ENCODE measurements around the gene ZSCAN1. TPM values are rescaled to one million over a fixed set of nuclear protein-coding genes. Genes with fewer than 3 reads are reported as not detected.

ZSCAN1 gene
- total and polyA plus RNA-seq, 2 experiments from 2014 or later, result 0.33 to 1.1 TPM

- WGBS (ENCODE audit: low lambda C conversion rate, missing lambda C conversion rate), result 99% methylated on average over 23 of the region's 23 CpGs
- H3K4me1 ChIP-seq (ENCODE audit: insufficient read depth), result no peaks in the 10 kb centered on the region
- TF ChIP-seq EZH2phosphoT487 (IDR thresholded peaks at IDR 0.05; ENCODE audit: low read depth, severe bottlenecking, unreplicated experiment) (no peak), EZH2 (IDR thresholded peaks at IDR 0.05; ENCODE audit: borderline replicate concordance) (no peak), CTCF (IDR thresholded peaks at IDR 0.05; ENCODE audit: poor library complexity) (no peak)
- H3K9me3 ChIP-seq (ENCODE audit: low read depth), result peaks cover 11% of the 10 kb centered on the region
- H3K27me3 ChIP-seq, result no peaks in the 10 kb centered on the region
- no peak overlapping the region for H3K4me2 ChIP-seq
- no peak for DNase-seq (ENCODE audit: low spot score)
- H3K27ac ChIP-seq, result no peak overlapping the region
- H2AFZ ChIP-seq, result no peak overlapping the region
- no peaks in the 10 kb centered on the region for H3K9me2 ChIP-seq (replicated peaks; ENCODE audit: insufficient read depth)
- H3K4me3 ChIP-seq, result no peak overlapping the region
- H3K36me3 ChIP-seq (replicated peaks; ENCODE audit: insufficient read depth, low read depth), result no peaks in the 10 kb centered on the region
- H3K79me2 ChIP-seq, result no peaks in the 10 kb centered on the region
- H4K20me1 ChIP-seq (ENCODE audit: insufficient read depth, poor library complexity, severe bottlenecking), result no peaks in the 10 kb centered on the region
These were observed 53.2 kb downstream of the ZSCAN1 start for GRCh38 chr19:58086825-58087710.

- no peak overlapping the region for H3K4me2 ChIP-seq
- no peak overlapping the region for H3K4me3 ChIP-seq
- WGBS (ENCODE audit: low lambda C conversion rate, missing lambda C conversion rate), result 98% methylated on average over 13 of the region's 13 CpGs
- peaks cover 7% of the 10 kb centered on the region for H3K9me3 ChIP-seq (ENCODE audit: low read depth)
- no peaks in the 10 kb centered on the region for H3K9me2 ChIP-seq (replicated peaks; ENCODE audit: insufficient read depth)
- H4K20me1 ChIP-seq (ENCODE audit: insufficient read depth, poor library complexity, severe bottlenecking), result no peaks in the 10 kb centered on the region
- no peak for TF ChIP-seq EZH2phosphoT487 (IDR thresholded peaks at IDR 0.05; ENCODE audit: low read depth, severe bottlenecking, unreplicated experiment)
- no peak for TF ChIP-seq CTCF (IDR thresholded peaks at IDR 0.05; ENCODE audit: poor library complexity)
- no peak for TF ChIP-seq EZH2 (IDR thresholded peaks at IDR 0.05; ENCODE audit: borderline replicate concordance)
- no peaks in the 10 kb centered on the region for H3K79me2 ChIP-seq
- no peaks in the 10 kb centered on the region for H3K36me3 ChIP-seq (replicated peaks; ENCODE audit: insufficient read depth, low read depth)
- H3K27me3 ChIP-seq, result no peaks in the 10 kb centered on the region
- H2AFZ ChIP-seq, result no peak overlapping the region
- DNase-seq (ENCODE audit: low spot score), result no peak
- H3K27ac ChIP-seq, result no peak overlapping the region
- no peaks in the 10 kb centered on the region for H3K4me1 ChIP-seq (ENCODE audit: insufficient read depth)
These were observed 54.8 kb downstream of the ZSCAN1 start for GRCh38 chr19:58088521-58089052.

- TF ChIP-seq CTCF (IDR thresholded peaks at IDR 0.05; ENCODE audit: poor library complexity) (no peak), EZH2phosphoT487 (IDR thresholded peaks at IDR 0.05; ENCODE audit: low read depth, severe bottlenecking, unreplicated experiment) (no peak), EZH2 (IDR thresholded peaks at IDR 0.05; ENCODE audit: borderline replicate concordance) (no peak)
- 97% methylated on average over 16 of the region's 16 CpGs for WGBS (ENCODE audit: low lambda C conversion rate, missing lambda C conversion rate)
These were observed 56.0 kb downstream of the ZSCAN1 start for GRCh38 chr19:58089846-58090245.

More at GRCh38 chr19:58089846-58090245, 56.0 kb downstream of the ZSCAN1 start:
- Histone ChIP-seq H3K9me2 (replicated peaks; ENCODE audit: insufficient read depth) (no peaks in the 10 kb centered on the region), H3K4me1 (ENCODE audit: insufficient read depth) (no peaks in the 10 kb centered on the region), H3K27me3 (no peaks in the 10 kb centered on the region), H3K36me3 (replicated peaks; ENCODE audit: insufficient read depth, low read depth) (no peaks in the 10 kb centered on the region), H3K27ac (no peak overlapping the region), H3K9me3 (ENCODE audit: low read depth) (peaks cover 4% of the 10 kb centered on the region), H4K20me1 (ENCODE audit: insufficient read depth, poor library complexity, severe bottlenecking) (no peaks in the 10 kb centered on the region), H3K4me2 (no peak overlapping the region), H3K79me2 (no peaks in the 10 kb centered on the region), H2AFZ (no peak overlapping the region), H3K4me3 (no peak overlapping the region)
- DNase-seq (ENCODE audit: low spot score), result no peak
